GM19238 (cell line): Measurements from ENCODE around the gene MAPRE3.

Experiments used
- DNase-seq: peaks from one replicate; pipeline ENCODE4 v3.0.0; 2011; ENCODE audit warnings: low spot score; ENCODE audit not compliant: insufficient read length

Gene MAPRE3

GRCh38 chr2:27038631-27039339 is 68.3 kb downstream of the MAPRE3 start:
- no peak for DNase-seq

GRCh38 chr2:27039426-27039825 is 69.0 kb downstream of the MAPRE3 start:
- no peak for DNase-seq

GRCh38 chr2:27039871-27040270 is 69.4 kb downstream of the MAPRE3 start:
- DNase-seq, result no peak

GRCh38 chr2:27040282-27040681 is 69.8 kb downstream of the MAPRE3 start:
- DNase-seq, result no peak

- DNase-seq, result no peak
These were observed 71.3 kb downstream of the MAPRE3 start for GRCh38 chr2:27041752-27042151.

- DNase-seq, result peak; percentile 40
These were observed 71.8 kb downstream of the MAPRE3 start for GRCh38 chr2:27042159-27042661.

GRCh38 chr2:27042985-27043634 is 72.7 kb downstream of the MAPRE3 start:
- DNase-seq, result no peak

GRCh38 chr2:27049422-27050280 is 79.2 kb downstream of the MAPRE3 start:
- peak; percentile 66 for DNase-seq

- DNase-seq, result peak; percentile 84
These were observed 80.0 kb downstream of the MAPRE3 start for GRCh38 chr2:27050281-27050995.

GRCh38 chr2:27050996-27051901 is 80.8 kb downstream of the MAPRE3 start, which contains the start of gene AGBL5:
Gene AGBL5 (plus strand): TSS chr2:27051668. CDS start chr2:27052959, 1,291 bp downstream.
- peak; percentile 99 for DNase-seq

- DNase-seq, result no peak
These were observed 81.6 kb downstream of the MAPRE3 start for GRCh38 chr2:27051902-27052645.

- DNase-seq, result no peak
These were observed 82.9 kb downstream of the MAPRE3 start for GRCh38 chr2:27053321-27053720.

GRCh38 chr2:27053776-27054175 is 83.3 kb downstream of the MAPRE3 start:
- DNase-seq, result no peak

GRCh38 chr2:27054721-27055120 is 84.3 kb downstream of the MAPRE3 start:
- no peak for DNase-seq

- no peak for DNase-seq
These were observed 86.7 kb downstream of the MAPRE3 start for GRCh38 chr2:27057184-27057583.

GRCh38 chr2:27058210-27058609 is 87.8 kb downstream of the MAPRE3 start:
- DNase-seq, result no peak

- DNase-seq, result no peak
These were observed 88.8 kb downstream of the MAPRE3 start for GRCh38 chr2:27059141-27059820.

GRCh38 chr2:27060323-27060722 is 89.9 kb downstream of the MAPRE3 start:
- no peak for DNase-seq

- DNase-seq, result no peak
These were observed 94.7 kb downstream of the MAPRE3 start for GRCh38 chr2:27065128-27065527.
